ENCODE results near the gene SLC45A2.
"Not testable (repeated sequence)": the region's sequence is repeated elsewhere in the genome, so short reads cannot be mapped to it uniquely, and the experiment has no call there.

The SLC45A2 gene

DNA sequence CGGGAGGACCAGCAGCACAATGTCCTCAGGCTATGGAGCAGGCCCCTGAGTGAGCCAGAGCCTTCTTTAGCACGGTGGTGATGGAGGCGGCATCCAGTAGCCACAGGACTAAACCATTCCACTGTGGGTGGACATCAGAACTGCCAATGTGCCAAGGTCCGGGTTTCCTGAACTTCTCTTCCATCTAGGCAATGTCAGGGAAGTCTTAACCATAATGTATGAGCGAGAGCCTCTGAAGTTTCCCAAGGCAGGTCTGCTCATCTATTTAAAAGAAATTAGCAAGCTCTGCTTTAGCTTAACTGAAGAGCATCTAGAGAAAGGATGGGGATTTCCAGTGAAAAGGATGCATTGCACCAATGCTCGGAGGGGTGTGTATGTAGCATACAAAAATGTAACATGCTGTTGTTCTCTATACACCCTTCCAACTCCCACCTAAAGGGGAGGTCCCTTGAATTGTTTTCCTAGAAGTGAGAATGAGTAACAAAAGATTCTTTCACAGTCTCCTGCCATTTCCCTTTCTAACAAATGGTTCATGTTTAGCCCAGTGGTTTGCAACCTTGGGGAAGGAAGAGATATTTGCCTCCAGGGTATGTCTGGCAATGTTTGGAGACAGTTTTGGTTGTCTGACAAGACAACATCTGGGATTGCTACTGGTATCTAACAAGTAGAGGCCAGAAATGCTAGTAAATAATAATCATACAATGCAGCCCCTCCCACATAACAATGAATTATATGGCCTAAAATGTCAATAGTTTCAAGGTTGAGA lies 54.4 kb downstream of the SLC45A2 start:
- no peak for DNase-seq (ENCODE audit: low read depth in 3 of 3)

GRCh38 chr5:33928283-33928682 lies 56.2 kb downstream of the SLC45A2 start:
- DNase-seq (ENCODE audit: low read depth in 3 of 3): no peak

- DNase-seq (ENCODE audit: low read depth in 3 of 3): no peak
These were observed 56.8 kb downstream of the SLC45A2 start for GRCh38 chr5:33927685-33928084.

DNA sequence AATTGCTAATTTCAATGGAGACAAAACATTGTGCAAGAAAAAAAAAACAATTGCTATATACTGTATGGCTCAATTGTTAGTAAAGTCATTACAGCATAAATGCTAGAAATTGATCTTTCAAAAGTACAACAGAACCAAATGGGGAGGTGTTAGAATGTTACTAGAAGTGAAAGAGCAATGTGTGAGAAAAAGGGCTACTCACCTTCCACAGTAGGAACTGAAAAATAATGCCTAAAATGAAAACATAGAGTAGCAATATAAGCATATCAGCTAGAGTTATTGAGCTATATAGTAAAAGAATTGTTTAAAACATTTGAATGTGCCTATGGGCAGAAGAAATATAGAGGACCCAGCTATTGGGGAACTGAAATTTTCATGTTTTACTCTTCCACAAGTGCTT lies 59.2 kb downstream of the SLC45A2 start:
- DNase-seq (ENCODE audit: low read depth in 3 of 3): no peak

- no peak for DNase-seq (ENCODE audit: low read depth in 3 of 3)
These were observed 63.5 kb downstream of the SLC45A2 start for GRCh38 chr5:33921002-33921401.

DNA sequence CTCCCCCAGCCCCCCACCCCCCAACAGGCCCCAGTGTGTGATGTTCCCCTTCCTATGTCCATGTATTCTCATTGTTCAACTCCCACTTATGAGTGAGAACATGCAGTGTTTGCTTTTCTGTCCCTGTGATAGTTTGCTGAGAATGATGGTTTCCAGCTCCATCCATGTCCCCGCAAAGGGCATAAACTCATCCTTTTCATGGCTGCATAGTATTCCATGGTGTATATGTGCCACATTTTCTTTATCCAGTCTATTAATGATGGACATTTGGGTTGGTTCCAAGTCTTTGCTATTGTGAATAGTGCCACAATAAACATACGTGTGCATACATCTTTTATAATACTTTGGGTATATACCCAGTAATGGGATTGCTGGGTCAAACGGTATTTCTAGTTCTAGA lies 69.6 kb downstream of the SLC45A2 start:
- not testable (repeated sequence) for DNase-seq (ENCODE audit: low read depth in 3 of 3)

GRCh38 chr5:33906248-33906647 lies 78.2 kb downstream of the SLC45A2 start:
- not testable (repeated sequence) for DNase-seq (ENCODE audit: low read depth in 3 of 3)

GRCh38 chr5:33905381-33905780 lies 79.1 kb downstream of the SLC45A2 start:
- no peak for DNase-seq (ENCODE audit: low read depth in 3 of 3)

- DNase-seq (ENCODE audit: low read depth in 3 of 3): no peak
These were observed 81.4 kb downstream of the SLC45A2 start for GRCh38 chr5:33903118-33903517.

GRCh38 chr5:33901156-33901555 lies 83.3 kb downstream of the SLC45A2 start:
- DNase-seq (ENCODE audit: low read depth in 3 of 3): no peak
